HG03196 (cell line): ENCODE results near the gene C19orf44.

Experiments
- ATAC-seq: cut with Tn5 transposase; IDR thresholded peaks from one replicate; pipeline ENCODE4 v1.9.1; 2021; ENCODE audit not compliant: unreplicated experiment

Gene C19orf44

GRCh38 chr19:16516381-16516780 lies 20.2 kb downstream of the C19orf44 start:
- ATAC-seq = no peak

GRCh38 chr19:16516923-16517610 lies 20.9 kb downstream of the C19orf44 start:
- ATAC-seq = no peak

GRCh38 chr19:16518061-16518460 lies 21.9 kb downstream of the C19orf44 start:
- no peak for ATAC-seq

- no peak for ATAC-seq
These were observed 22.5 kb downstream of the C19orf44 start for GRCh38 chr19:16518483-16519229.

GRCh38 chr19:16519230-16519687 lies 23.1 kb downstream of the C19orf44 start:
- no peak for ATAC-seq

GRCh38 chr19:16520074-16520973 lies 24.1 kb downstream of the C19orf44 start:
- no peak for ATAC-seq

- ATAC-seq = no peak
These were observed 24.9 kb downstream of the C19orf44 start for GRCh38 chr19:16520986-16521624.

GRCh38 chr19:16521715-16522289 lies 25.6 kb downstream of the C19orf44 start:
- ATAC-seq = no peak

DNA sequence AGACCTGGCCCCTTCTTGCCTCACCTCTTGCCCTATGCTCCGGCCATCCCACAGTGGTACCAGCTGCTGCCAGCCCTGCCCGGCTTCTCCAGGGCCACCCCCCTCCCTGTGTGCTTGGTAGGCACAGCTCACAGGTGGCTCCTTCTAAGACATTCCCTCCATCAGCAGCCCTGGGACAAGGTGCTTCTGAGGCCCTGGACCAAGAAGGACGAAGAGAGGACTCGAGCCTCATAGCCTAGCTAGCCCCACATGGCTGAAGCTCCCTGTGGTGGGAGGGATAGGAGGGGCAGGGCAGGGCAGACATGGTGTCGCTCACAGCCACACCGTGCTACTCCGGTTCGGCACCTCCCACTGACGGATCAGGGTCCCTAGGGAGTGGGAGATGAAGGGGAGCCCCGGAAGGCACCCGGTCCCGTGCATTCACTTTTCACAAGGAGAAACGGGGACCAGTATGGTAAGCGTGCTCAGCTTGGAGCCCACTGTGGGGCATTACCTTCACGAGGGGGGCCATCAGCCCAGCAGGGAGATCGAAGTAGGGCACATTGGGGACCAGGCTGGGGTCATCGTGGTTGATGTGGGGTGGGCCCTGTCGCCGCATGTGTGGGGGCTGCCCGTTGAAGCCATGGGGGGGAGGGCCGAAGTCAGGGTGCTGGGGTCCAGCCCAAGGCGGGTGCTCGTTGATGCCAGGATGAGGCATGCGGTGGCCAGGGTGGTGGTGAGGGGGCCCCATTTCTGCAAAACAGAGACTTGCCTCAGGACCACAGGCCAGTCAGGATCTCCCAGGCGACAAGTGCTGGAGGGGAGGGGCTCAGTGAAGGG lies 26.6 kb downstream of the C19orf44 start:
- ATAC-seq = no peak

DNA sequence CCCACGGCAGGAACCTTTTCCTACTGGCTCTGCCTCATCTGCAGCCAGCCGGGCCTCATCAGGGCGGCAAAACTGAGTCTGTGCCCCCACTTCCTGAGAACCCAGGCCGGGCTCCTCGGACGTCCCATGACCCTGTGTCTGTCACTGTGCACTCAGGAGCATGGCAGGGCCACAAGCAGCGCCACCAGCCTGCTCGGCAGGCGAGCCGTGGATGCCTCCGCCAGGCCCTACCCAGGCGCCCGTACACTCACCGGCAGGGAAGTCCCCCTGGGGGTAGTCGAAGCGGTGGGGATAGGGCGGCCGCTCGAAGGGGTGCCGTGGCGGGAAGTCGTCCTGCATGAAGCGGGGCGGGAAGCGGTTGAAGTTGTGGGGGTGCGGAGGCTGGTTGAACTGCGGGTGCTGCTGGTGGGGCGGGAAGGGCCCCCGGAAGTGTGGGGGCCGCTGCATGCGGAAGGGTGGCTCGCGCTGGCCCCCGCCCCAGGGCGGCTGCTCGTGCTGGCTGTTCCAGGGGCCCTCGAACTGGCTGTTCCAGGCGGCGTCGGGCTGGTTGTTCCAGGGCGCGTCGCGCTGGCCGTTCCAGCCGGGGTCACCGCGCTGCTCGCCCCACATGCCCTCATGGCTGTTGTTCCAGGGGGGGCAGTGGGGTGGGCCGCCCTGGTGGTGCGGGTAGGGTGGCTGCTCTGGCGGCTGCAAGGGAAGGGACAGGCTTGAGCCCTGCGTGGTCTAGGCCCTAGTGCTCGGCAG lies 29.0 kb downstream of the C19orf44 start:
- no peak for ATAC-seq

GRCh38 chr19:16525751-16526481 lies 29.7 kb downstream of the C19orf44 start:
- ATAC-seq = no peak

DNA sequence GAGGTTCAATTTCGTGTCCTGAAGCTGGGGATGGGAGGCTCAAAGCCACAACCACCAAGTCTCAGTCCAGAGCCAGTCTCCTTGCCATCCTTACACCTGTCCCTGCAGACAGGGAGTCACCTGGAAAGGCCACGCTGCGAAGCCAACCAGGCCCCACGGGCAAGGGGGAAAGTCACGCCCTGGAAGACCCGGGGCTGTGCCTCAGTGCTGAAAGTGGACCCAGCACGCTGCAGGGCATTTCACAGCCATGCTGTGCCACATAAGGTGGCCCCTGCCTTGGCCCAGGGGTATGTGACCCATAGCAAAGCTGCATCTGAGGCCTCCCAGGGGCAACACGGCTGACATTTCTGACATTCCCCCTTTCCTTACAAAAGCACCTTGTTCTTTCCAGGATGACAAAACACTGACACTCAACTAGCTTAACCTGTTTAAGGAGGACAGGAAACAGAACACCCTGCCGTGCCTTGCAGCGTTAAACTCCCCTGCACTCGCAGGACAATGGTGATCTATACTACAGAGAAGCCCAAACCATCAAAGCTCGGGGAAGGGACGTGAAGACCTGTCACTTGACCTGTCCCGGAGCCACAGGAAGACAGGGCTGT lies 31.2 kb downstream of the C19orf44 start:
- ATAC-seq = no peak

- no peak for ATAC-seq
These were observed 31.9 kb downstream of the C19orf44 start for GRCh38 chr19:16527971-16528521.

DNA sequence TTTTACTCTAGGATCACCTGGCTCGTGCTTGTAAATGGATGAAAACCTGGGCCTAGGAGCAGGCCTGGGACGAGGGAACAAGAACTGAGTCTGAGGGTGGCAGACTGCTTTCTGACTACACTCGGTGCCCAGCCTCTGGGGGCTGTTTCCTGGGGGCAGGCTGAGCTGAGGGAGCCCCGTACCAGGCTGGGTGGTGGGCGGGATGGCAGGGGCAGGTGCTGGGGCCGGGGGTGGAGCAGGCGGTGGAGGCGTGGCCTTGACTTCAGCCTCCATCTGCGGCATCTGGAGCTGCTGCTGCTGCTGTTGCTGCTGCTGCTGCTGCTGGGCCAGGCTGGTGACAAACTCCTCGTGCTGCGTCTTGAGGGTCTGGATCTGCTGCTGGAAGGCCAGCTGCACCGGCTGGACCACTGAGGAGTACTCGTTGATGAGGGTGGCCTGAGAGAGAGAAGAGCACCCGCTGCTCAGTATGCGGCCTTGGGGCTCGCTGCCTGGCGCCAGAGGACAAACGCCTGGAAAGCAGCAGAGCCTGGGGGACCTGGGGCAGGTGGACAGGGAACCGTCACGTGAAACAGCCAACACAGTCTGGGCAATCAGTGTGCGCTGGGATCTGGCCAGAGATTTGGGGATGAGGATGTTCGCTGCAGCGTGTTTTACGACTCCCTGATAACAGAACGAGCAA lies 33.4 kb downstream of the C19orf44 start:
- ATAC-seq = no peak

DNA sequence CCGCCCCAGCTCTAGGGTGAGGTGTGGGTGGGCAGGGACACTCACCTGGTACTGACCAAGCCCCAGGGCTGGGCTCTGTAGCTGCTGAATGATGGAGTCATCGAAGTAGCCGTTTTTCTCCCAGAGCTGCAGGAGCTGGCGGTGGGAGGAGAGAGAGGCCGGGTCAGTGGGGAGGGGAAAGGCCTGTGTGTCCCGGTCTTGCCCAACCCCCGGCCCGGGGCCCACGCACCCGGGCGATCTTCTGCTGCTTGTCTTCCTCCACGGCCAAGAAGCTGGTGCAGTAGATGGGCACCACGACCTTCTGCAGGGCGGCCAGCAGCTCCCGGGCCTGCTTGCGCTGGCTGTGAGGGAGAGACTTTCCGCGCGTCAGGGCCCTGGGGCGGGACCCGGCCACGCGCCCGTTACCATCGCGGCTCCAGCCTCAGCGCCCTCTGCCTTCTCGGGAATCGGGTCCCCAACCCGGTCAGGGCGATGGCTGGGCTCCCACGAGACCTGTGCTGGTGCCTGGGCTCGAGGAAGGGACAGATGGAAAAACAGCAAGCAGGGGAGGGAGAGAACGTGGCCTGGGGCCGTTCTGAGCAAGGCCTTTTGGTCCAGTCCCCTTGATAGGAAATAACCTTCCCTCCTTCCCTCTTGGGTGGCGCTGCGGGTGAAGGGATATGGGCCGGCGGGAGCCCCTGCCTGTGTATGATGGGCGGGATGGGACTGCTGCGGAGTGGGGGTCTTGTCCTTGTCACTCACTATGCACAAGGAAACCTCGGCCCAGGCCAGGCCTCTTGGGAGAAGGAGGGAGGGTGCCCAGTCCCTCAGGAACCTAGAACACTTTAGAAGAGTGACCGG lies 34.6 kb downstream of the C19orf44 start:
- ATAC-seq = no peak

DNA sequence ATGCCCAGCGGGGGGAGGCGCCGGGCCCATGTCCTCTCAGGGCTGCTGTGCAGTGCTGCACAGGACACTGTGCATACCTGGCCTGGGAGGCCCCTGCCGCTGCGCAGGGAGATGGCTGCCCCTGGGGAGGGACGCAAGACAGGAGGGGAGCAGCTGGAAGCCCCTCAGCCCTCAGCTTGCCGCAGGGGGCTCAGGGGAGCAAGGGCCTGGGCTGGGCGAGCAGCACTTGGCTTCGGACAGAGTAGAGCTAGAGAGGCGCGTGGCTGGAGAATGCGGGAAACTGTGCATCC lies 35.1 kb downstream of the C19orf44 start:
- no peak for ATAC-seq
